Sigmoid colon (tissue), 7 donors: ENCODE data around the gene WIPF3. TPM values are rescaled to one million over a fixed set of nuclear protein-coding genes. Genes with fewer than 3 reads are reported as not detected.

Experiments used
- DNase-seq: peaks from one replicate; pipeline ENCODE4 v3.0.0-alpha.2; 2019
- H3K27ac ChIP-seq, 4 donors: fragments of 200-600 bp; sonication (generic); one replicate each; pipeline ENCODE4 v1.5.1; 2016 to 2019; ENCODE audit warnings: mild to moderate bottlenecking in 1 of 4
- H3K27me3 ChIP-seq, 3 donors: fragments of 200-600 bp; sonication (generic); one replicate each; pipeline ENCODE4 v1.5.1; 2019; ENCODE audit warnings: mild to moderate bottlenecking in 1 of 3
- H3K36me3 ChIP-seq, 4 donors: fragments of 200-600 bp; sonication (generic); one replicate each; pipeline ENCODE4 v1.5.1; 2016 to 2019
- H3K4me1 ChIP-seq, 4 donors: fragments of 200-600 bp; sonication (generic); one replicate each; pipeline ENCODE4 v1.5.1; 2017 to 2019
- H3K4me3 ChIP-seq, 4 donors: fragments of 200-600 bp; sonication (generic); one replicate each; pipeline ENCODE4 v1.5.1; 2017 to 2019; ENCODE audit warnings: mild to moderate bottlenecking in 2 of 4, moderate library complexity in 1 of 4
- H3K9me3 ChIP-seq, 4 donors: fragments of 200-600 bp in 3 of 4; sonication (generic) in 3 of 4; one replicate each; pipeline versions ENCODE4 v1.5.1 to v1.6.1; 2013 to 2019
- EP300 ChIP-seq, 4 donors: sonication (generic); formaldehyde crosslinking; IDR thresholded peaks; one replicate each; pipeline ENCODE4 v1.6.1; 2017; ENCODE audit warnings: antibody characterized with exemption in 4 of 4
- POLR2A ChIP-seq, 2 donors: fragments of 450-650 bp; IDR thresholded peaks; one replicate each; pipeline ENCODE4 v1.6.1; 2016; ENCODE audit warnings: antibody characterized with exemption in 2 of 2, mild to moderate bottlenecking in 2 of 2, moderate library complexity in 2 of 2
- POLR2AphosphoS5 ChIP-seq, 4 donors: sonication (generic); formaldehyde crosslinking; IDR thresholded peaks; one replicate each; pipeline ENCODE4 v1.6.1; 2017; ENCODE audit warnings: antibody characterized with exemption in 4 of 4
- WGBS, 2 donors: extraction: QIAGEN DNeasy Blood & Tissue Kit; methylation state at CpG; one replicate each; pipeline ENCODE4 v1.1.7; 2013; 5-methylcytosine and 5-hydroxymethylcytosine counted together
- intact Hi-C: fragments of 100-400 bp; cut with DNase I; formaldehyde crosslinking; loops from one replicate; pipeline ENCODE4 v1.15.1; 2023
- polyA plus RNA-seq, 3 donors: library from polyadenylated mRNA; stranded (reverse); fragments of 200-250 nt; gene quantifications; one replicate each; pipeline ENCODE4 v1.2.3, GENCODE V29; 2013
- total RNA-seq, 4 donors: library from RNA; depleted of rRNA; stranded (reverse); fragments of >200 nt; gene quantifications; one replicate each; pipeline ENCODE4 v1.1.0, GENCODE V29; 2016
- TF ChIP-seq, protein P1 (sequence below), 4 experiments: fragments of 450-650 bp in 3 of 4; fragments of 200-600 bp in 1 of 4; IDR thresholded peaks; one replicate each; pipeline ENCODE4 v1.5.1; 2016 to 2019; ENCODE audit warnings: antibody characterized with exemption in 4 of 4, mild to moderate bottlenecking in 3 of 4, moderate library complexity in 2 of 4
- donor health status: healthy with polysubstance abuse.
- donor health status: Bipolar disorder and iron deficiency.
- donor health status: healthy.

WIPF3 gene
- total and polyA plus RNA-seq, 7 donors = 0.46 to 4.7 (median 0.71) TPM

DNA sequence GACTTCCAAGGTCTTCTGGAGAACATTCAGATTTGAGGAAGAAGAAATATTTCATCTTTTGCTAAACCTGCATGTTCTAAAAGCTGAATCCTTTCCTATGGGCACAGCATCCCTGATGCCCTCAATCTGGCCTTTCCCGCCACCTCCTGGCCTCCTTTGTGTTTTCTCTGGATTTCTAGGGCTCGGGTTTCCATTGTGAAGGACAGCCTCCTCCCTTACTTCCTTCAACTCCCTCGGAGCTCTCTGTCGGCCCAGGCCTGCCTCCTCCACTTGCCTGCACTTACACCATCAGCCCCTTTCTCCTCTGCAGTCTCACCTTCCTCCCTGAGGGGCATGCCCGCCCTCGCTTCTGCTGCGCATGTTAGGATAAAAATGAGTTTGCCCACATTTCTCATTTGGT lies 75.4 kb downstream of the WIPF3 start:
- no peak overlapping the region for H3K27ac ChIP-seq
- no peak overlapping the region for H3K4me3 ChIP-seq
- no peaks in the 10 kb centered on the region for H3K9me3 ChIP-seq
- TF ChIP-seq EP300 (IDR thresholded peaks at IDR 0.05) (no peak), POLR2A (IDR thresholded peaks at IDR 0.05) (no peak), POLR2AphosphoS5 (IDR thresholded peaks at IDR 0.05) (no peak)
- TF ChIP-seq, protein P1, sequence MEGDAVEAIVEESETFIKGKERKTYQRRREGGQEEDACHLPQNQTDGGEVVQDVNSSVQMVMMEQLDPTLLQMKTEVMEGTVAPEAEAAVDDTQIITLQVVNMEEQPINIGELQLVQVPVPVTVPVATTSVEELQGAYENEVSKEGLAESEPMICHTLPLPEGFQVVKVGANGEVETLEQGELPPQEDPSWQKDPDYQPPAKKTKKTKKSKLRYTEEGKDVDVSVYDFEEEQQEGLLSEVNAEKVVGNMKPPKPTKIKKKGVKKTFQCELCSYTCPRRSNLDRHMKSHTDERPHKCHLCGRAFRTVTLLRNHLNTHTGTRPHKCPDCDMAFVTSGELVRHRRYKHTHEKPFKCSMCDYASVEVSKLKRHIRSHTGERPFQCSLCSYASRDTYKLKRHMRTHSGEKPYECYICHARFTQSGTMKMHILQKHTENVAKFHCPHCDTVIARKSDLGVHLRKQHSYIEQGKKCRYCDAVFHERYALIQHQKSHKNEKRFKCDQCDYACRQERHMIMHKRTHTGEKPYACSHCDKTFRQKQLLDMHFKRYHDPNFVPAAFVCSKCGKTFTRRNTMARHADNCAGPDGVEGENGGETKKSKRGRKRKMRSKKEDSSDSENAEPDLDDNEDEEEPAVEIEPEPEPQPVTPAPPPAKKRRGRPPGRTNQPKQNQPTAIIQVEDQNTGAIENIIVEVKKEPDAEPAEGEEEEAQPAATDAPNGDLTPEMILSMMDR (IDR thresholded peaks at IDR 0.05) = no peak
- whole genome bisulfite sequencing, 2 donors = 91% methylated on average over 7 of the region's 7 CpGs
- H3K36me3 ChIP-seq = no peaks in the 10 kb centered on the region
- peaks cover 0 to 17% (median 9%) of the 10 kb centered on the region in 4 donors for H3K4me1 ChIP-seq
- no peak for DNase-seq
- peaks cover 0 to 14% (median 4%) of the 10 kb centered on the region in 3 donors for H3K27me3 ChIP-seq
- intact Hi-C loops = no loop called here

DNA sequence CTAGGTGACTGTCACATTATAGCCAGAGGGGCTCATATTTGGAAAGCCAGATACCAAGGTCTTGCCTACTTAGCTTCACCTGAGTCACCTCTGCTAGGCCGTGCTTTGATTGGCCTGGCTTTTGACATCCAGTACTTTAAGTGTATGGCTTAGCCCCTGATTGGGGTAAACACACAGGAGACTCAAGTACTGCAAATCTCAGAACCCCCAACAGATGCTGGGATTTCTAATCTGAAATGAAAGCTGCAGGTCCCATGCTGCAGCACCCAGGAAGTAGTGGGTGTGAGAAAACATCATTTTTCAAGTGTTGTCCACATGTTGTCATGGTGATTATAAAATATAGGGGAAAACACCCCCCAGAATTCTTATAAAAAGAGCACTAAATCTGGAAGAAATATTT lies 76.2 kb downstream of the WIPF3 start:
- no peak for DNase-seq
- Histone ChIP-seq H3K9me3 (no peaks in the 10 kb centered on the region), H3K36me3 (no peaks in the 10 kb centered on the region), H3K4me3 (no peak overlapping the region), H3K27ac (no peak overlapping the region), H3K4me1 (peaks cover 0 to 17% (median 9%) of the 10 kb centered on the region in 4 donors), H3K27me3 (peaks cover 0 to 14% (median 4%) of the 10 kb centered on the region in 3 donors)
- TF ChIP-seq POLR2AphosphoS5 (IDR thresholded peaks at IDR 0.05) = no peak
- TF ChIP-seq, protein P1 (IDR thresholded peaks at IDR 0.05) = no peak
- TF ChIP-seq POLR2A (IDR thresholded peaks at IDR 0.05) = no peak
- no peak for TF ChIP-seq EP300 (IDR thresholded peaks at IDR 0.05)
- intact Hi-C loops = no loop called here
- 89 to 92% methylated on average over 1 of the region's 1 CpG for WGBS, 2 donors

DNA sequence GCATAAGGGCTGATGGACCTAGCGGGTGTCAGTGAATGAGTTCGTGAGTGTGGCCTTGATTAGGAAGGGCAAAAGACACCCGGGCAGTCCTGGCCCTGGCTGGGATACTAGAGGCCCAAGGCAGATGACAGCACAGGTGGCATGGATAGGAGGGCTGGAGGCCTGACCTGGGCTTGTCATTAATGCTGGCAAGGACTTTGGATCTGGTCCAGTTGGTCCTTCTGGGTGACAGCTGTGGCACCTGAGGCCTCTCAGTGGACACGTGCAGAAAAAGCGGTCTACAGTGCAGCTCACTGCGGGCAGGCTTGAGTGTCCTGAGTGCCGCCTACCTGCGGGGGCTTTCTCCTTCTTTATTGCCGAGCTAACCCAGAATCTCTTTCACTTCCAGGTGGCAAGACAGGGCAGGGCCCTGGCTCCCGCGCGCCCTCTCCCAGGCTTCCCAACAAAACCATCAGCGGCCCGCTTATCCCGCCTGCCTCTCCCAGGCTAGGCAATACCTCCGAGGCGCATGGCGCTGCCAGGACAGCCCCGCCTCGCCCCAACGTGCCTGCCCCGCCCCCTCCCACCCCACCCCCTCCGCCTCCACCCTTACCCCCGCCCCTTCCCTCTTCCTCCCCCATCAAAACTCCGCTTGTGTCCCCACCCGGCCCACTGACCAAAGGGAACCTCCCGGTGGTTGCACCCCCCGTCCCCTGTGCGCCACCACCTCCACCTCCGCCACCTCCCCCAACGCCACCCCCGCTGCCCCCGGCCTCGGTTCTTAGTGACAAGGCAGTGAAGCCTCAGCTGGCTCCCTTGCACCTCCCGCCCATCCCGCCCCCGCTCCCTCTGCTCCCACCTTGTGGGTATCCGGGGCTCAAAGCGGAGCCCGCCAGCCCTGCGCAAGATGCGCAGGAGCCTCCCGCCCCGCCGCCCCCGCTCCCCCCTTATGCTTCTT lies 77.4 kb downstream of the WIPF3 start:
- intact Hi-C loops = no loop called here
- Histone ChIP-seq H3K4me3 (peak overlapping the region in 3 of 4 donors; percentile 30 to 38 (median 34)), H3K9me3 (no peaks in the 10 kb centered on the region), H3K27me3 (peaks cover 0 to 14% (median 4%) of the 10 kb centered on the region in 3 donors), H3K27ac (no peak overlapping the region), H3K36me3 (no peaks in the 10 kb centered on the region), H3K4me1 (peaks cover 0 to 17% (median 10%) of the 10 kb centered on the region in 4 donors)
- no peak for DNase-seq
- TF ChIP-seq, protein P1 (IDR thresholded peaks at IDR 0.05) = no peak
- TF ChIP-seq POLR2A (IDR thresholded peaks at IDR 0.05) = no peak
- no peak for TF ChIP-seq EP300 (IDR thresholded peaks at IDR 0.05)
- TF ChIP-seq POLR2AphosphoS5 (IDR thresholded peaks at IDR 0.05) = no peak
- 24% methylated on average over 45 to 46 of the region's 46 CpGs for WGBS, 2 donors

DNA sequence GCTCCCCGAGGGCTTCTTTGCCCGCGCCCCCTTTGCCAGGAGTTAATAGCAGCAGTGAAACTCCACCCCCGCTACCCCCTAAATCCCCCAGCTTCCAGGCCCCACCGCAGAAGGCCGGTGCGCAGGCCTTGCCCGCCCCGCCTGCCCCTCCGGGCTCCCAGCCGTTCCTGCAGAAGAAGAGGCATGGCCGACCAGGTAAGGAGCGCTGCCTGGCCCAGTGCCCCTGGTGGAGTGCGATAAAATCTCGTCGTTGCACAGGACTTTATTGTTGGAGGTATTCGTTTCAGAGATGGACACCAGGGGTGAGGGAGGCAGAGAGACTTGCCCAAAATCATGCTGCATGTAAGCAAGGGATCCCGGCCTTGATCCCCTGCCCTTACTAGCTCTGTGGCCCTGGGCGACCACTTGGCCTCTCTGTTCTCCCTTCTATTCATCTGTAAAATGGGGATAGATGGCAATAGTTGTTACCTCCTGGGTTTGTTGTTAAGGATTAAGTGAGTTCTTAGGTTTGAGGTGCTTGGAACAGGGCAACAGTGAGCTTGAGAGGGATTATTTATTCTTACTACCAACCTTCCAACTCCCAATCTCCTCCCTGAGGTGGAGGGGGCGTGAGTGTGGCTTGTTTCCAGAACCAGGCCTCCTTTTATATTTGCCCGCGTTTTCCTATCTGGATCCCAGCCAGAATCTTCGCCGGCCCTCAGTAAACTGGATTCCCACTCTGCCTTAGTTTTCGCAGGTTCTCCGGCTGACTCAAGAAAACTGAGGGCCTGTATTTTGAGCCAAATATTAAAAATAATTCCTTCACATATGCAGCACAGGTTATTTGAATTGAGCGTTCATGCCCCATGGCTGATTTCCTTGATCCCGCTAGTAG lies 78.3 kb downstream of the WIPF3 start:
- WGBS, 2 donors = 28 to 39% methylated on average over 28 of the region's 28 CpGs
- TF ChIP-seq POLR2A (IDR thresholded peaks at IDR 0.05) (no peak), EP300 (IDR thresholded peaks at IDR 0.05) (no peak), POLR2AphosphoS5 (IDR thresholded peaks at IDR 0.05) (no peak)
- TF ChIP-seq, protein P1 (IDR thresholded peaks at IDR 0.05) = no peak
- peaks cover 0 to 19% (median 10%) of the 10 kb centered on the region in 4 donors for H3K4me1 ChIP-seq
- H3K36me3 ChIP-seq = no peaks in the 10 kb centered on the region
- H3K27me3 ChIP-seq = peaks cover 0 to 14% (median 4%) of the 10 kb centered on the region in 3 donors
- no peak overlapping the region for H3K27ac ChIP-seq
- intact Hi-C loops = no loop called here
- H3K4me3 ChIP-seq = peak overlapping the region in 3 of 4 donors; percentile 30 to 38 (median 34)
- H3K9me3 ChIP-seq = no peaks in the 10 kb centered on the region
- DNase-seq = no peak
